DMS153 treated with DMSO at 0.1 percent for 48 hours (cell line): ENCODE results near the gene NAB2.

Experiments used
- DNase-seq: peaks from one replicate; lab custom pipeline; 2025; ENCODE audit not compliant: unreplicated experiment; lab: John Stamatoyannopoulos, UW

Gene NAB2

GRCh38 chr12:57092876-57093414, 4.0 kb downstream of the NAB2 start:
- DNase-seq: no peak

- DNase-seq: no peak
These were observed 4.7 kb downstream of the NAB2 start for GRCh38 chr12:57093415-57094207.

- DNase-seq: no peak
These were observed 5.6 kb downstream of the NAB2 start for GRCh38 chr12:57094208-57095160.

GRCh38 chr12:57095440-57095839, 6.5 kb downstream of the NAB2 start:
- no peak for DNase-seq

GRCh38 chr12:57096099-57096572, 7.2 kb downstream of the NAB2 start:
- peak; percentile 38 for DNase-seq

GRCh38 chr12:57096748-57097553, 8.0 kb downstream of the NAB2 start:
- no peak for DNase-seq

- DNase-seq: no peak
These were observed 8.6 kb downstream of the NAB2 start for GRCh38 chr12:57097554-57097835.

- DNase-seq: no peak
These were observed 9.6 kb downstream of the NAB2 start for GRCh38 chr12:57098546-57098945.

- DNase-seq: no peak
These were observed 10.3 kb downstream of the NAB2 start for GRCh38 chr12:57099047-57099714.

- no peak for DNase-seq
These were observed 10.9 kb downstream of the NAB2 start for GRCh38 chr12:57099766-57100165.

GRCh38 chr12:57101892-57102695, 13.2 kb downstream of the NAB2 start:
- DNase-seq: no peak

- DNase-seq: no peak
These were observed 14.9 kb downstream of the NAB2 start for GRCh38 chr12:57103856-57104255.

- DNase-seq: no peak
These were observed 15.5 kb downstream of the NAB2 start for GRCh38 chr12:57104292-57104910.

GRCh38 chr12:57105011-57105753, 16.3 kb downstream of the NAB2 start:
- DNase-seq: no peak

GRCh38 chr12:57106021-57106708, 17.3 kb downstream of the NAB2 start:
- no peak for DNase-seq

- DNase-seq: no peak
These were observed 18.7 kb downstream of the NAB2 start for GRCh38 chr12:57107456-57108155.
